Measurements from ENCODE around the gene RDH5. TPM values are rescaled to one million over a fixed set of nuclear protein-coding genes. Genes with fewer than 3 reads are reported as not detected.

The RDH5 gene
- total and polyA plus RNA-seq, 2 of the 13 experiments (the other 11 are each of a cell fraction or from before 2014, with no cell fraction given), result 2.6 to 5.7 TPM

DNA sequence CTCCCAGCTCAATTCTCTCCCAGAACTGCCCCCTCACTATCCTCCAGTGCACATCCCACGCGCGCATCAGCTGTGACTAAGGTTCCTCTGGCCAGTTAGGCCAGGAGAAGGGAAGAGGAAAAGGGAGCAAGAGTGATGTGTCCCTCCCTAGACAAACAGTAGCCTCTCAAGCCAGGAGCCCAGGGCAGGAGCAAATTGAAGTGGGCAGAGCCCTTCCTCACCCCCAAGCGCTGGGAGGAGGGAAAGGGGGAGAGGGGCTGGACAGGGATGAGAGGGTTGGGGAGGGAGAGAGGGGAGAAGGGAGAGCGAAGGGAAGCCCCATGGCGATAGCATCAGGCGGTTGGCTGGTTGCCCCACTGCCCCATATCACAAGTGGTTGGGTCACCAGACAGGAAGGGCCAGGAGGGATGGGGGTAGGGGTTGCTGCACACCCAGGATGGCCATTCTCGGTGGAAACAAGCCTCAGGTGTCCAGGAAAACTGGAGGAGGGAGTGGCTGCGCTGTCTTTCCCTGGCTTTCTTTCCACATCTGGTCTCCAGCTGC is 7.5 kb downstream of the RDH5 start (continued):
- 0 out of 2 replicates have a peak, but pooled peaks have one; percentile 23 for TF ChIP-seq ERF (CRISPR knock-in tag; IDR thresholded peaks at IDR 0.05)
- TF ChIP-seq, protein P1, sequence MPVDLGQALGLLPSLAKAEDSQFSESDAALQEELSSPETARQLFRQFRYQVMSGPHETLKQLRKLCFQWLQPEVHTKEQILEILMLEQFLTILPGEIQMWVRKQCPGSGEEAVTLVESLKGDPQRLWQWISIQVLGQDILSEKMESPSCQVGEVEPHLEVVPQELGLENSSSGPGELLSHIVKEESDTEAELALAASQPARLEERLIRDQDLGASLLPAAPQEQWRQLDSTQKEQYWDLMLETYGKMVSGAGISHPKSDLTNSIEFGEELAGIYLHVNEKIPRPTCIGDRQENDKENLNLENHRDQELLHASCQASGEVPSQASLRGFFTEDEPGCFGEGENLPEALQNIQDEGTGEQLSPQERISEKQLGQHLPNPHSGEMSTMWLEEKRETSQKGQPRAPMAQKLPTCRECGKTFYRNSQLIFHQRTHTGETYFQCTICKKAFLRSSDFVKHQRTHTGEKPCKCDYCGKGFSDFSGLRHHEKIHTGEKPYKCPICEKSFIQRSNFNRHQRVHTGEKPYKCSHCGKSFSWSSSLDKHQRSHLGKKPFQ (CRISPR knock-in tag; IDR thresholded peaks at IDR 0.05; ENCODE audit: insufficient replicate concordance), result no peak
- TF ChIP-seq, protein P2, sequence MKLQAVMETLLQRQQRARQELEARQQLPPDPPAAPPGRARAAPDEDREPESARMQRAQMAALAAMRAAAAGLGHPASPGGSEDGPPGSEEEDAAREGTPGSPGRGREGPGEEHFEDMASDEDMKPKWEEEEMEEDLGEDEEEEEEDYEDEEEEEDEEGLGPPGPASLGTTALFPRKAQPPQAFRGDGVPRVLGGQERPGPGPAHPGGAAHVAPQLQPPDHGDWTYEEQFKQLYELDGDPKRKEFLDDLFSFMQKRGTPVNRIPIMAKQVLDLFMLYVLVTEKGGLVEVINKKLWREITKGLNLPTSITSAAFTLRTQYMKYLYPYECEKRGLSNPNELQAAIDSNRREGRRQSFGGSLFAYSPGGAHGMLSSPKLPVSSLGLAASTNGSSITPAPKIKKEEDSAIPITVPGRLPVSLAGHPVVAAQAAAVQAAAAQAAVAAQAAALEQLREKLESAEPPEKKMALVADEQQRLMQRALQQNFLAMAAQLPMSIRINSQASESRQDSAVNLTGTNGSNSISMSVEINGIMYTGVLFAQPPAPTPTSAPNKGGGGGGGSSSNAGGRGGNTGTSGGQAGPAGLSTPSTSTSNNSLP (IDR thresholded peaks at IDR 0.05; ENCODE audit: low read depth, low read length), result no peak
- no peak for TF ChIP-seq ZNF83 (CRISPR knock-in tag; IDR thresholded peaks at IDR 0.05; ENCODE audit: borderline replicate concordance)
- 0 out of 2 replicates have a peak, but pooled peaks have one; percentile 25 for TF ChIP-seq THAP8 (CRISPR knock-in tag; IDR thresholded peaks at IDR 0.05; ENCODE audit: borderline replicate concordance)
- no peak for TF ChIP-seq CREM (IDR thresholded peaks at IDR 0.05)
- no peak for TF ChIP-seq CREM (CRISPR knock-in tag; IDR thresholded peaks at IDR 0.05)
- TF ChIP-seq PHB2 (IDR thresholded peaks at IDR 0.05; ENCODE audit: partially characterized antibody), result no peak
- no peak for TF ChIP-seq MAZ (IDR thresholded peaks at IDR 0.05; ENCODE audit: borderline replicate concordance, low read depth, low read length)
- TF ChIP-seq MAZ (CRISPR knock-in tag; IDR thresholded peaks at IDR 0.05; ENCODE audit: low read depth), result peak; percentile 32; the same call in 1 of the 2 replicates
- no peak for TF ChIP-seq ZNF383 (CRISPR knock-in tag; IDR thresholded peaks at IDR 0.05; ENCODE audit: borderline replicate concordance)
- no peak for TF ChIP-seq ZFP90 (CRISPR knock-in tag; IDR thresholded peaks at IDR 0.05; ENCODE audit: borderline replicate concordance)
- TF ChIP-seq HINFP (CRISPR knock-in tag; IDR thresholded peaks at IDR 0.05; ENCODE audit: low read depth), result no peak
- no peak for TF ChIP-seq ZBTB25 (CRISPR knock-in tag; IDR thresholded peaks at IDR 0.05)
- no peak for TF ChIP-seq GTF3A (CRISPR knock-in tag; conservative IDR thresholded peaks at IDR 0.05)
